Frontal cortex (tissue), 4 donors: ENCODE measurements around the gene GTF3C4. TPM values are rescaled to one million over a fixed set of nuclear protein-coding genes. Genes with fewer than 3 reads are reported as not detected.

Source experiments
- DNase-seq, 2 donors: peaks; one replicate each; pipeline ENCODE4 v3.0.0; 2012; ENCODE audit warnings: low spot score in 2 of 2
- FAIRE-seq: peaks from 2 replicates; lab custom pipeline; 2012; peaks lifted over from hg19 to GRCh38; lab: Jason Lieb, UNC
- total RNA-seq: library from RNA; depleted of rRNA; stranded (reverse); fragments of >200 nt; gene quantifications from one replicate; pipeline ENCODE4 v1.2.3, GENCODE V29; 2014
- donor health status: control.
- donor health status: control.
- donor health status: control.

GTF3C4 gene
- total RNA-seq, 1 donor from 2014 or later = 18.3 TPM

- no peak for FAIRE-seq
- DNase-seq = no peak
Measured at GRCh38 chr9:132728071-132728470, 57.8 kb downstream of the GTF3C4 start.

GRCh38 chr9:132728497-132728896 lies 58.2 kb downstream of the GTF3C4 start:
- DNase-seq (no peak), FAIRE-seq (no peak)

GRCh38 chr9:132729235-132729890 lies 59.1 kb downstream of the GTF3C4 start:
- FAIRE-seq (no peak), DNase-seq (no peak)

GRCh38 chr9:132730054-132731033 lies 60.1 kb downstream of the GTF3C4 start:
- FAIRE-seq = no peak
- no peak for DNase-seq

GRCh38 chr9:132731230-132731629 lies 61.0 kb downstream of the GTF3C4 start:
- FAIRE-seq (no peak), DNase-seq (no peak)

GRCh38 chr9:132732326-132733259 lies 62.3 kb downstream of the GTF3C4 start:
- no peak for FAIRE-seq
- DNase-seq = no peak

- FAIRE-seq (no peak), DNase-seq (peak in 1 of 2 donors; percentile 30)
Measured at GRCh38 chr9:132733260-132733815, 63.1 kb downstream of the GTF3C4 start.

- DNase-seq = no peak
- FAIRE-seq = no peak
Measured at GRCh38 chr9:132739710-132740310, 69.5 kb downstream of the GTF3C4 start.

GRCh38 chr9:132740526-132741309 lies 70.5 kb downstream of the GTF3C4 start:
- DNase-seq = no peak
- no peak for FAIRE-seq

GRCh38 chr9:132742821-132743311 lies 72.6 kb downstream of the GTF3C4 start:
- DNase-seq (no peak), FAIRE-seq (no peak)

- no peak for FAIRE-seq
- no peak for DNase-seq
Measured at GRCh38 chr9:132743931-132744479, 73.7 kb downstream of the GTF3C4 start.

Other genes starting within 250 kb of the GTF3C4 start
- gene BARHL1, start 87.9 kb upstream of the GTF3C4 start, total RNA-seq = not detected
- 7.3 TPM for gene DDX31, start 481 bp upstream of the GTF3C4 start, total RNA-seq
- gene AK8, start 207.8 kb downstream of the GTF3C4 start, total RNA-seq = 1.2 TPM
- 2.0 TPM for gene SPACA9, start 208.4 kb downstream of the GTF3C4 start, total RNA-seq